HCT116 (cell line): ENCODE data around the gene ITPK1. TPM values are rescaled to one million over a fixed set of nuclear protein-coding genes. Genes with fewer than 3 reads are reported as not detected.

Experiments used
- EGR1 ChIP-seq: IDR thresholded peaks from 2 replicates; pipeline ENCODE4 v1.6.1; 2012; ENCODE audit warnings: low read depth
- YY1 ChIP-seq: IDR thresholded peaks from 2 replicates; pipeline ENCODE4 v1.6.1; 2011; ENCODE audit warnings: low read length, low read depth, moderate library complexity, mild to moderate bottlenecking; ENCODE audit not compliant: insufficient replicate concordance; ENCODE audit errors: extremely low read depth
- ZFX ChIP-seq: fragments of 450-650 bp; IDR thresholded peaks from 2 replicates; pipeline ENCODE4 v1.6.1; 2017
- total RNA-seq: library from RNA; stranded (reverse); gene quantifications from one replicate; pipeline ENCODE4 v1.2.1, GENCODE V29; 2021; ENCODE audit not compliant: unreplicated experiment
- TF ChIP-seq, protein P1 (sequence below): IDR thresholded peaks from 2 replicates; pipeline ENCODE4 v1.6.1; 2012; ENCODE audit warnings: low read depth
- TF ChIP-seq, protein P2 (sequence below): IDR thresholded peaks from 2 replicates; pipeline ENCODE4 v1.6.1; 2012
- TF ChIP-seq, protein P3 (sequence below): IDR thresholded peaks from 2 replicates; pipeline ENCODE4 v1.6.1; 2011; ENCODE audit warnings: mild to moderate bottlenecking, low read length, moderate library complexity; ENCODE audit not compliant: insufficient replicate concordance; ENCODE audit errors: extremely low read depth

Gene ITPK1
- total RNA-seq, 1 experiment from 2014 or later, result 70.2 TPM

DNA sequence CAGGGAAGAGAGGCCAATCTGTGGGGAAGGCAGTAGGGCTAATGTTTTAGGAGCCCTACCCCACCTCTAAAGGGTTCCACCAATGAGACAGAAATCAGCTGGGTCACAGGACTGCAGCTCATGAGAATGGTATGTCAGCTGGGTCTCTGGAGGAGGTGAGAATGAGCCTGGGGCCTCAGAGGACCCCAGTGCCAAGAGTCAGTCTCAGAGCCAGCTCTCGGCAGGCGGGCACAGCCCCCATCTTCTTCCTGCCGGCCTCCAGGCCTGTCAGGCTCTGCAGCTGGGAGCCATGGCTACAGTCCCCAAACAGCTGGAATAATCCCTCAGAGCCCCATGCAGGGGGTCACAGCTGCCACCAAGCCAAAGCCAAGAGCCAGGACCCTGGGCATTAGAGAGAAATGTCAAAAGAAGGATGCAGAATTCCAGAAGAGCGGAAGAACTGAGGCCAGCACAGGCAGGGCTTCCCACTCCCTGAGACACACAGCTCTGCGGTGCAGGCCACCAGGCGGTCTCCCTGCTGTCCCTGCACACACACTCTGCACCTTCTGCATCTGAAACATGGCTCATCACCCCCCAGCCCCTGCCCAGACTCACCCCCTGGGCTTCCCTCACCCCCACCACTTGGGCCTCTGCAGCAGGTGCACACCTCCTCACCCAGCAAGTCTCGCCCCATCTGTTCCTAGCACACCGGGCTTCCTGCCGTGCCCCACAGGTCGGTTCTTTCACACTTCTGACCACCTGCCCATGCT lies 26.0 kb downstream of the ITPK1 start (continued):
- TF ChIP-seq, protein P1, sequence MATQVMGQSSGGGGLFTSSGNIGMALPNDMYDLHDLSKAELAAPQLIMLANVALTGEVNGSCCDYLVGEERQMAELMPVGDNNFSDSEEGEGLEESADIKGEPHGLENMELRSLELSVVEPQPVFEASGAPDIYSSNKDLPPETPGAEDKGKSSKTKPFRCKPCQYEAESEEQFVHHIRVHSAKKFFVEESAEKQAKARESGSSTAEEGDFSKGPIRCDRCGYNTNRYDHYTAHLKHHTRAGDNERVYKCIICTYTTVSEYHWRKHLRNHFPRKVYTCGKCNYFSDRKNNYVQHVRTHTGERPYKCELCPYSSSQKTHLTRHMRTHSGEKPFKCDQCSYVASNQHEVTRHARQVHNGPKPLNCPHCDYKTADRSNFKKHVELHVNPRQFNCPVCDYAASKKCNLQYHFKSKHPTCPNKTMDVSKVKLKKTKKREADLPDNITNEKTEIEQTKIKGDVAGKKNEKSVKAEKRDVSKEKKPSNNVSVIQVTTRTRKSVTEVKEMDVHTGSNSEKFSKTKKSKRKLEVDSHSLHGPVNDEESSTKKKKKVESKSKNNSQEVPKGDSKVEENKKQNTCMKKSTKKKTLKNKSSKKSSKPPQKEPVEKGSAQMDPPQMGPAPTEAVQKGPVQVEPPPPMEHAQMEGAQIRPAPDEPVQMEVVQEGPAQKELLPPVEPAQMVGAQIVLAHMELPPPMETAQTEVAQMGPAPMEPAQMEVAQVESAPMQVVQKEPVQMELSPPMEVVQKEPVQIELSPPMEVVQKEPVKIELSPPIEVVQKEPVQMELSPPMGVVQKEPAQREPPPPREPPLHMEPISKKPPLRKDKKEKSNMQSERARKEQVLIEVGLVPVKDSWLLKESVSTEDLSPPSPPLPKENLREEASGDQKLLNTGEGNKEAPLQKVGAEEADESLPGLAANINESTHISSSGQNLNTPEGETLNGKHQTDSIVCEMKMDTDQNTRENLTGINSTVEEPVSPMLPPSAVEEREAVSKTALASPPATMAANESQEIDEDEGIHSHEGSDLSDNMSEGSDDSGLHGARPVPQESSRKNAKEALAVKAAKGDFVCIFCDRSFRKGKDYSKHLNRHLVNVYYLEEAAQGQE, result no peak
- TF ChIP-seq EGR1 (no peak), ZFX (no peak), YY1 (no peak)
- TF ChIP-seq, protein P2, sequence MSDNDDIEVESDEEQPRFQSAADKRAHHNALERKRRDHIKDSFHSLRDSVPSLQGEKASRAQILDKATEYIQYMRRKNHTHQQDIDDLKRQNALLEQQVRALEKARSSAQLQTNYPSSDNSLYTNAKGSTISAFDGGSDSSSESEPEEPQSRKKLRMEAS, result no peak
- TF ChIP-seq, protein P3, sequence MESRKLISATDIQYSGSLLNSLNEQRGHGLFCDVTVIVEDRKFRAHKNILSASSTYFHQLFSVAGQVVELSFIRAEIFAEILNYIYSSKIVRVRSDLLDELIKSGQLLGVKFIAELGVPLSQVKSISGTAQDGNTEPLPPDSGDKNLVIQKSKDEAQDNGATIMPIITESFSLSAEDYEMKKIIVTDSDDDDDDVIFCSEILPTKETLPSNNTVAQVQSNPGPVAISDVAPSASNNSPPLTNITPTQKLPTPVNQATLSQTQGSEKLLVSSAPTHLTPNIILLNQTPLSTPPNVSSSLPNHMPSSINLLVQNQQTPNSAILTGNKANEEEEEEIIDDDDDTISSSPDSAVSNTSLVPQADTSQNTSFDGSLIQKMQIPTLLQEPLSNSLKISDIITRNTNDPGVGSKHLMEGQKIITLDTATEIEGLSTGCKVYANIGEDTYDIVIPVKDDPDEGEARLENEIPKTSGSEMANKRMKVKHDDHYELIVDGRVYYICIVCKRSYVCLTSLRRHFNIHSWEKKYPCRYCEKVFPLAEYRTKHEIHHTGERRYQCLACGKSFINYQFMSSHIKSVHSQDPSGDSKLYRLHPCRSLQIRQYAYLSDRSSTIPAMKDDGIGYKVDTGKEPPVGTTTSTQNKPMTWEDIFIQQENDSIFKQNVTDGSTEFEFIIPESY, result no peak
